ENCODE data around the gene KRT7. TPM values are rescaled to one million over a fixed set of nuclear protein-coding genes. Genes with fewer than 3 reads are reported as not detected.

KRT7 gene
- total RNA-seq, 1 experiment from 2014 or later, result 10.0 TPM

DNA sequence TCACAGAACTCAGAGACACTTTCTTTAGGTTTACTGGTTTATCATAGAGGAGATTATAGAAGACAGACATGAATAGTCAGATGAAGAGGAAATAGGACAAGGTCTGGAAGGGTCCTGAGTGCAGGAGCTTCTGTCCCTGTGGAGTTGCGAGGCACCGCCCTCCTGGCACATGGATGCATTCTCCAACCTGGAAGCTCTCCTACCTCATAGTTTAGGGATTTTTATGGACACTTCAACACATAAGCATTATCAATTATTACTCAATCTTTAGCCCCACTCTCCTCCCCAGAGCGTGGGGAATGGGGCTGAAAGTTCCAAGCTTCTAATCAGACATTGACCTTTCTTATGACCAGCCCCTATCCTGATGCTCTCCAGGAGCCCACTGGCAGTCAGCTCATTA is 12.6 kb upstream of the KRT7 start:
- no peak overlapping the region for H2AFZ ChIP-seq (ENCODE audit: low read length)
- H3K23me2 ChIP-seq (ENCODE audit: insufficient read length, low read depth, low read length, poor library complexity, severe bottlenecking), result no peaks in the 10 kb centered on the region
- H2BK12ac ChIP-seq (ENCODE audit: insufficient read length, low read depth, low read length), result no peak overlapping the region
- TF ChIP-seq, protein P1, sequence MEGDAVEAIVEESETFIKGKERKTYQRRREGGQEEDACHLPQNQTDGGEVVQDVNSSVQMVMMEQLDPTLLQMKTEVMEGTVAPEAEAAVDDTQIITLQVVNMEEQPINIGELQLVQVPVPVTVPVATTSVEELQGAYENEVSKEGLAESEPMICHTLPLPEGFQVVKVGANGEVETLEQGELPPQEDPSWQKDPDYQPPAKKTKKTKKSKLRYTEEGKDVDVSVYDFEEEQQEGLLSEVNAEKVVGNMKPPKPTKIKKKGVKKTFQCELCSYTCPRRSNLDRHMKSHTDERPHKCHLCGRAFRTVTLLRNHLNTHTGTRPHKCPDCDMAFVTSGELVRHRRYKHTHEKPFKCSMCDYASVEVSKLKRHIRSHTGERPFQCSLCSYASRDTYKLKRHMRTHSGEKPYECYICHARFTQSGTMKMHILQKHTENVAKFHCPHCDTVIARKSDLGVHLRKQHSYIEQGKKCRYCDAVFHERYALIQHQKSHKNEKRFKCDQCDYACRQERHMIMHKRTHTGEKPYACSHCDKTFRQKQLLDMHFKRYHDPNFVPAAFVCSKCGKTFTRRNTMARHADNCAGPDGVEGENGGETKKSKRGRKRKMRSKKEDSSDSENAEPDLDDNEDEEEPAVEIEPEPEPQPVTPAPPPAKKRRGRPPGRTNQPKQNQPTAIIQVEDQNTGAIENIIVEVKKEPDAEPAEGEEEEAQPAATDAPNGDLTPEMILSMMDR (conservative IDR thresholded peaks at IDR 0.05), result no peak
- Mint-ChIP-seq H3K4me1 (no peaks in the 10 kb centered on the region; a peak in 1 of 4 replicates), H3K36me3 (ENCODE audit: insufficient read depth in 1 of 3, low read depth in 3 of 3) (no peaks in the 10 kb centered on the region), H3K27me3 (ENCODE audit: low read depth) (peaks cover 18% of the 10 kb centered on the region), H3K27ac (no peak overlapping the region), H3K4me3 (no peak overlapping the region), H3K9me3 (no peaks in the 10 kb centered on the region)
- no peak for DNase-seq
- no peak overlapping the region for H2BK15ac ChIP-seq (ENCODE audit: low read depth, low read length)
- H3K27ac ChIP-seq (ENCODE audit: insufficient read length, low read depth, low read length), result no peak overlapping the region
- no peak overlapping the region for H3T11ph ChIP-seq (ENCODE audit: low read length)
- WGBS (ENCODE audit: extremely low coverage, insufficient read length, low lambda C conversion rate), result no CpG with 5 or more reads among the region's 3 CpGs
- no peak overlapping the region for H3K56ac ChIP-seq (ENCODE audit: insufficient read length, low read depth, low read length)
- H3K9ac ChIP-seq (ENCODE audit: extremely low read depth, insufficient read length, low read length), result no peak overlapping the region
- no peak overlapping the region for H3K18ac ChIP-seq (ENCODE audit: insufficient read length, low read depth, low read length)
- H3K79me2 ChIP-seq (ENCODE audit: insufficient read depth, low read length), result no peaks in the 10 kb centered on the region
- no peak overlapping the region for H2AK5ac ChIP-seq (ENCODE audit: insufficient read length, low read length)
- H2BK120ac ChIP-seq (ENCODE audit: low read depth, low read length, poor library complexity, severe bottlenecking), result no peak overlapping the region
- no peaks in the 10 kb centered on the region; the same call in 1 of the 2 replicates for H3K27me3 ChIP-seq (ENCODE audit: insufficient read depth, low read length)
- no peak overlapping the region for H3K14ac ChIP-seq (ENCODE audit: insufficient read depth, low read length)
- no peak overlapping the region for H3K4me2 ChIP-seq (ENCODE audit: insufficient read depth, insufficient read length, low read length)
- no peak overlapping the region for H4K91ac ChIP-seq (ENCODE audit: insufficient read length, low read depth, low read length)
- H2BK20ac ChIP-seq (ENCODE audit: low read depth, low read length, poor library complexity, severe bottlenecking), result no peak overlapping the region
- no peak overlapping the region for H3K23ac ChIP-seq (ENCODE audit: insufficient read length, low read depth, low read length)
- H3K79me1 ChIP-seq (ENCODE audit: insufficient read depth, low read depth, low read length, poor library complexity, severe bottlenecking), result no peaks in the 10 kb centered on the region
- no peak overlapping the region for H3K4ac ChIP-seq (ENCODE audit: low read depth, low read length)
- H3K4me1 ChIP-seq (ENCODE audit: insufficient read depth, low read length), result no peaks in the 10 kb centered on the region
- no peak overlapping the region for H4K8ac ChIP-seq (replicated peaks; ENCODE audit: insufficient read length, low read depth, low read length)
- H4K5ac ChIP-seq (ENCODE audit: insufficient read length, low read depth, low read length), result no peak overlapping the region
- no peaks in the 10 kb centered on the region for H3K9me3 ChIP-seq (ENCODE audit: control insufficient read depth, low read depth, low read length)
- no peaks in the 10 kb centered on the region for H4K20me1 ChIP-seq (ENCODE audit: control insufficient read depth, insufficient read depth, insufficient read length)
- H2BK5ac ChIP-seq (ENCODE audit: insufficient read length, low read length), result no peak overlapping the region
